Fibroblast of skin of scalp (primary cell): ENCODE results near the gene MAST4.

Experiments
- DNase-seq: peaks from one replicate; pipeline ENCODE4 v3.0.0-alpha.2; 2013

MAST4 gene

GRCh38 chr5:66881480-66882161, 285.4 kb downstream of the MAST4 start:
- DNase-seq, result no peak

- DNase-seq, result no peak
Observed at GRCh38 chr5:66882606-66883227, 286.5 kb downstream of the MAST4 start.

- no peak for DNase-seq
Observed at GRCh38 chr5:66884564-66885243, 288.5 kb downstream of the MAST4 start.

- no peak for DNase-seq
Observed at GRCh38 chr5:66886941-66887340, 290.7 kb downstream of the MAST4 start.

GRCh38 chr5:66888613-66889012, 292.4 kb downstream of the MAST4 start:
- DNase-seq, result no peak

GRCh38 chr5:66889056-66889455, 292.9 kb downstream of the MAST4 start:
- DNase-seq, result no peak

GRCh38 chr5:66889524-66889923, 293.3 kb downstream of the MAST4 start:
- no peak for DNase-seq

GRCh38 chr5:66891184-66891925, 295.2 kb downstream of the MAST4 start:
- DNase-seq, result no peak

- DNase-seq, result no peak
Observed at GRCh38 chr5:66892716-66893115, 296.5 kb downstream of the MAST4 start.

GRCh38 chr5:66894480-66895240, 298.5 kb downstream of the MAST4 start:
- no peak for DNase-seq

GRCh38 chr5:66896171-66896570, 300.0 kb downstream of the MAST4 start:
- no peak for DNase-seq

- no peak for DNase-seq
Observed at GRCh38 chr5:66897356-66897755, 301.2 kb downstream of the MAST4 start.

GRCh38 chr5:66898241-66898995, 302.2 kb downstream of the MAST4 start:
- no peak for DNase-seq

- no peak for DNase-seq
Observed at GRCh38 chr5:66903218-66903617, 307.0 kb downstream of the MAST4 start.

- DNase-seq, result no peak
Observed at GRCh38 chr5:66903709-66904108, 307.5 kb downstream of the MAST4 start.

GRCh38 chr5:66904189-66904588, 308.0 kb downstream of the MAST4 start:
- DNase-seq, result no peak

- no peak for DNase-seq
Observed at GRCh38 chr5:66906021-66906420, 309.8 kb downstream of the MAST4 start.

- DNase-seq, result no peak
Observed at GRCh38 chr5:66908230-66908629, 312.0 kb downstream of the MAST4 start.

- DNase-seq, result no peak
Observed at GRCh38 chr5:66909364-66909763, 313.2 kb downstream of the MAST4 start.

GRCh38 chr5:66912787-66913186, 316.6 kb downstream of the MAST4 start:
- DNase-seq, result peak; percentile 32

GRCh38 chr5:66915531-66915930, 319.3 kb downstream of the MAST4 start:
- no peak for DNase-seq

GRCh38 chr5:66922881-66923280, 326.7 kb downstream of the MAST4 start:
- DNase-seq, result no peak
